RPMI7951 (cell line): ENCODE results near the gene PCDHGA1. TPM values are rescaled to one million over a fixed set of nuclear protein-coding genes. Genes with fewer than 3 reads are reported as not detected.
A peak's percentile ranks its signal among the peaks of the same experiment; 100 is the strongest.
"Not testable (repeated sequence)": the region's sequence is repeated elsewhere in the genome, so short reads cannot be mapped to it uniquely, and the experiment has no call there.

Source experiments
- DNase-seq: peaks from one replicate; pipeline ENCODE4 v3.0.0-alpha.2; 2012; ENCODE audit warnings: low read depth
- total RNA-seq: library from RNA; depleted of rRNA; stranded (reverse); fragments of >200 nt; shearing (Covaris generic); gene quantifications from 2 replicates; pipeline ENCODE4 v1.2.3, GENCODE V29; 2014

PCDHGA1 gene
- total RNA-seq, 1 experiment from 2014 or later: 3.7 TPM

- not testable (repeated sequence) for DNase-seq
Measured at GRCh38 chr5:141346017-141346416, 15.7 kb downstream of the PCDHGA1 start.

- peak; percentile 86 for DNase-seq
Measured at GRCh38 chr5:141349917-141350619, 19.8 kb downstream of the PCDHGA1 start, which contains the start of gene PCDHGB1. Gene PCDHGB1 (plus strand): TSS chr5:141350099. CDS start chr5:141350261, 162 bp downstream.

GRCh38 chr5:141351591-141351990 is 21.3 kb downstream of the PCDHGA1 start:
- no peak for DNase-seq

- DNase-seq: no peak
Measured at GRCh38 chr5:141354900-141355469, 24.7 kb downstream of the PCDHGA1 start, which contains the start of gene PCDHGA4. Gene PCDHGA4 (plus strand): TSS chr5:141355021. CDS start chr5:141355108, 87 bp downstream.

- no peak for DNase-seq
Measured at GRCh38 chr5:141355641-141356040, 25.3 kb downstream of the PCDHGA1 start.

- DNase-seq: no peak
Measured at GRCh38 chr5:141356133-141356532, 25.8 kb downstream of the PCDHGA1 start.

GRCh38 chr5:141356950-141357349 is 26.6 kb downstream of the PCDHGA1 start:
- no peak for DNase-seq

- DNase-seq: peak; percentile 74
Measured at GRCh38 chr5:141359790-141360426, 29.6 kb downstream of the PCDHGA1 start, which contains the start of gene PCDHGB2. Gene PCDHGB2 (plus strand): TSS chr5:141359994. CDS start chr5:141360136, 142 bp downstream.

- DNase-seq: no peak
Measured at GRCh38 chr5:141360685-141361084, 30.4 kb downstream of the PCDHGA1 start.

- DNase-seq: no peak
Measured at GRCh38 chr5:141362719-141363118, 32.4 kb downstream of the PCDHGA1 start.

GRCh38 chr5:141363952-141364660 is 33.8 kb downstream of the PCDHGA1 start, which contains the start of gene PCDHGA5:
Gene PCDHGA5 (plus strand): TSS chr5:141364162. CDS start chr5:141364331, 169 bp downstream.
- peak; percentile 42 for DNase-seq

- no peak for DNase-seq
Measured at GRCh38 chr5:141366016-141366896, 35.9 kb downstream of the PCDHGA1 start.

- DNase-seq: peak; percentile 42
Measured at GRCh38 chr5:141369994-141370848, 39.9 kb downstream of the PCDHGA1 start, which contains the start of gene PCDHGB3. Gene PCDHGB3 (plus strand): TSS chr5:141370242. CDS start chr5:141370395, 153 bp downstream.

- no peak for DNase-seq
Measured at GRCh38 chr5:141371572-141372475, 41.5 kb downstream of the PCDHGA1 start.

GRCh38 chr5:141373673-141374317 is 43.5 kb downstream of the PCDHGA1 start, which contains the start of gene PCDHGA6:
Gene PCDHGA6 (plus strand): TSS chr5:141373891. CDS start chr5:141374084, 193 bp downstream.
- no peak for DNase-seq

- DNase-seq: no peak
Measured at GRCh38 chr5:141374627-141375026, 44.3 kb downstream of the PCDHGA1 start.

- DNase-seq: not testable (repeated sequence)
Measured at GRCh38 chr5:141375444-141376155, 45.3 kb downstream of the PCDHGA1 start.
